HG03095 (cell line): ENCODE data around the gene BTRC.

Experiments used
- ATAC-seq: cut with Tn5 transposase; IDR thresholded peaks from one replicate; pipeline ENCODE4 v1.9.1; 2021; ENCODE audit warnings: moderate library complexity; ENCODE audit not compliant: unreplicated experiment

BTRC gene

GRCh38 chr10:101441541-101442455 lies 87.8 kb downstream of the BTRC start:
- ATAC-seq = no peak

- no peak for ATAC-seq
Measured at GRCh38 chr10:101442456-101442800, 88.5 kb downstream of the BTRC start.

- no peak for ATAC-seq
Measured at GRCh38 chr10:101444058-101444898, 90.3 kb downstream of the BTRC start.

GRCh38 chr10:101446071-101446470 lies 92.1 kb downstream of the BTRC start:
- no peak for ATAC-seq

GRCh38 chr10:101446947-101447346 lies 93.0 kb downstream of the BTRC start:
- ATAC-seq = no peak

GRCh38 chr10:101447477-101447876 lies 93.5 kb downstream of the BTRC start:
- no peak for ATAC-seq

GRCh38 chr10:101450277-101451080 lies 96.5 kb downstream of the BTRC start:
- ATAC-seq = no peak

GRCh38 chr10:101451261-101451660 lies 97.3 kb downstream of the BTRC start:
- ATAC-seq = no peak

- ATAC-seq = no peak
Measured at GRCh38 chr10:101451667-101452069, 97.7 kb downstream of the BTRC start.

- no peak for ATAC-seq
Measured at GRCh38 chr10:101452176-101452575, 98.2 kb downstream of the BTRC start.

GRCh38 chr10:101452593-101452992 lies 98.6 kb downstream of the BTRC start:
- ATAC-seq = no peak

- no peak for ATAC-seq
Measured at GRCh38 chr10:101453318-101453717, 99.4 kb downstream of the BTRC start.

- no peak for ATAC-seq
Measured at GRCh38 chr10:101453791-101454718, 100.1 kb downstream of the BTRC start.

- no peak for ATAC-seq
Measured at GRCh38 chr10:101458869-101459268, 104.9 kb downstream of the BTRC start.

GRCh38 chr10:101464082-101464481 lies 110.1 kb downstream of the BTRC start:
- ATAC-seq = no peak

- no peak for ATAC-seq
Measured at GRCh38 chr10:101464599-101464998, 110.6 kb downstream of the BTRC start.

- ATAC-seq = no peak
Measured at GRCh38 chr10:101466016-101466912, 112.3 kb downstream of the BTRC start.

GRCh38 chr10:101467286-101467770 lies 113.4 kb downstream of the BTRC start:
- ATAC-seq = no peak

GRCh38 chr10:101468159-101468558 lies 114.2 kb downstream of the BTRC start:
- no peak for ATAC-seq
